OCI-LY7 (cell line): ENCODE measurements around the gene ELOVL7.

Experiments
- EZH2phosphoT487 ChIP-seq: fragments of 200-600 bp; sonication (generic); IDR thresholded peaks from 2 replicates; pipeline ENCODE4 v1.6.1; 2018; ENCODE audit warnings: low read depth, borderline replicate concordance, mild to moderate bottlenecking, mixed run types, antibody characterized with exemption, low read length, moderate library complexity, mixed read lengths
- TF ChIP-seq, protein P1 (sequence below): fragments of 200-600 bp; sonication (generic); conservative IDR thresholded peaks from 2 replicates; pipeline ENCODE4 v1.5.1; 2014; ENCODE audit warnings: mild to moderate bottlenecking, antibody characterized with exemption, low read length, moderate library complexity, mixed read lengths

DNA sequence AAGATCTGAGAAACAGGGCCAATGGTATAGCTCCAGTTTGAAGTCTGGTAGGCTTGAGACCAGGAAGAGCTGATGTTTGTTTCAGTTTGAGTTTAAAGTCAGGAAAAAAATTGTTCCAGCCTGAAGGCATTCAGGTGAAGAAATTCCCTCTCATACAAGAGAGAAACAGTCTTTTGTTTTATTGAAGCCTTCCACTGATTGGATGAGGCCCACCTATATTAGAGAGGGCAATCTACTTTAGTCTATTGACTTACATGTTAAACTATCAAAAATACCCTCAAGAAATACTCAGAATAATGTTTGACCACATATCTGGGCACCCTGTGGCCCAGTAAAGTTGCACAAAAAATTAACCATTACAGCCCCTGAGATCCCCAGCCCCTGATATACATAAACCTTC is 138.9 kb downstream of the ELOVL7 start:
- TF ChIP-seq, protein P1, sequence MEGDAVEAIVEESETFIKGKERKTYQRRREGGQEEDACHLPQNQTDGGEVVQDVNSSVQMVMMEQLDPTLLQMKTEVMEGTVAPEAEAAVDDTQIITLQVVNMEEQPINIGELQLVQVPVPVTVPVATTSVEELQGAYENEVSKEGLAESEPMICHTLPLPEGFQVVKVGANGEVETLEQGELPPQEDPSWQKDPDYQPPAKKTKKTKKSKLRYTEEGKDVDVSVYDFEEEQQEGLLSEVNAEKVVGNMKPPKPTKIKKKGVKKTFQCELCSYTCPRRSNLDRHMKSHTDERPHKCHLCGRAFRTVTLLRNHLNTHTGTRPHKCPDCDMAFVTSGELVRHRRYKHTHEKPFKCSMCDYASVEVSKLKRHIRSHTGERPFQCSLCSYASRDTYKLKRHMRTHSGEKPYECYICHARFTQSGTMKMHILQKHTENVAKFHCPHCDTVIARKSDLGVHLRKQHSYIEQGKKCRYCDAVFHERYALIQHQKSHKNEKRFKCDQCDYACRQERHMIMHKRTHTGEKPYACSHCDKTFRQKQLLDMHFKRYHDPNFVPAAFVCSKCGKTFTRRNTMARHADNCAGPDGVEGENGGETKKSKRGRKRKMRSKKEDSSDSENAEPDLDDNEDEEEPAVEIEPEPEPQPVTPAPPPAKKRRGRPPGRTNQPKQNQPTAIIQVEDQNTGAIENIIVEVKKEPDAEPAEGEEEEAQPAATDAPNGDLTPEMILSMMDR, result no peak
- TF ChIP-seq EZH2phosphoT487, result no peak
